NT2/D1 (cell line): ENCODE data around the gene CST4.

ENCODE experiments used
- YY1 ChIP-seq: IDR thresholded peaks from 2 replicates; pipeline ENCODE4 v1.6.1; 2011; ENCODE audit not compliant: insufficient read length, insufficient read depth
- ZNF274 ChIP-seq: IDR thresholded peaks from 2 replicates; pipeline ENCODE4 v1.6.1; 2011; ENCODE audit warnings: mild to moderate bottlenecking, low read depth, low read length

GRCh38 chr20:23689399-23689690 lies 507 bp upstream of the CST4 start:
- no peak for TF ChIP-seq ZNF274
- no peak for TF ChIP-seq YY1
